Right atrium auricular region (tissue), 2 donors: ENCODE data around the gene C20orf141. TPM values are rescaled to one million over a fixed set of nuclear protein-coding genes. Genes with fewer than 3 reads are reported as not detected.

ENCODE experiments used
- DNase-seq: peaks from one replicate; pipeline ENCODE4 v3.0.0-alpha.2; 2019; ENCODE audit warnings: low spot score
- H3K27ac ChIP-seq, 2 donors: fragments of 200-600 bp; sonication (generic); 1 replicate in 1 of 2; 2 replicates in 1 of 2; pipeline ENCODE4 v1.5.1; 2016 to 2019
- H3K27me3 ChIP-seq, 2 donors: fragments of 200-600 bp; sonication (generic); one replicate each; pipeline versions ENCODE4 v1.5.1 to v1.6.0; 2017 to 2019
- H3K36me3 ChIP-seq: fragments of 200-600 bp; sonication (generic); one replicate; pipeline ENCODE4 v1.5.1; 2016
- H3K4me1 ChIP-seq, 2 donors: fragments of 200-600 bp; sonication (generic); one replicate each; pipeline versions ENCODE4 v1.5.1 to v1.6.0; 2017 to 2019
- H3K4me3 ChIP-seq, 2 donors: fragments of 200-600 bp; sonication (generic); 1 replicate in 1 of 2; 2 replicates in 1 of 2; pipeline ENCODE4 v1.5.1; 2017 to 2019; ENCODE audit warnings: mild to moderate bottlenecking in 1 of 2, moderate library complexity in 1 of 2
- H3K9me3 ChIP-seq, 2 donors: fragments of 200-600 bp; sonication (generic); one replicate each; pipeline ENCODE4 v1.5.1; 2019
- total RNA-seq, 2 donors: library from RNA; depleted of rRNA; stranded (reverse); fragments of >200 nt; gene quantifications; one replicate each; pipeline ENCODE4 v1.1.0, GENCODE V29; 2016
- TF ChIP-seq, protein P1 (sequence below), 2 donors: fragments of 200-600 bp; sonication (generic); IDR thresholded peaks; one replicate each; pipeline ENCODE4 v1.5.1; 2019; ENCODE audit warnings: antibody characterized with exemption in 2 of 2

C20orf141 gene
- total RNA-seq, 2 donors from 2014 or later = not detected

DNA sequence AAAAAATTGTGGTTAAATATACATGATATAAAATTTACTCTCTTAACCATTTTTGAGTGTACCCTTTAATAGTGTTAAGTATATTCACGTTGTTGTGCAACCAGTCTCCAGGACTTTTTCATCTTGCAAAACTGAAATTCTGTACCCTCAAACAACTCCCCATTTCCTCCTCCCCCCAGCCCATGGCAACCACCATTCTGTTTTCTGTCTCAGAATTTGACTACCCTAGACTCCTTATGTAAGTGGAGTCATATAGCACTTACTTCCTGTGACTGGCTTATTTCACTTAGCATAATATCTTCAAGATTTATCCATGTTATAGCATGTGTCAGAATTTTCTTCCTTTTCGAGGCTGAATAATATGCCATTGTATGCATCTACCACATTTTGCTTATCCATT is 30.8 kb downstream of the C20orf141 start:
- Histone ChIP-seq H3K36me3 (no peaks in the 10 kb centered on the region), H3K27ac (no peak overlapping the region), H3K4me3 (no peak overlapping the region), H3K4me1 (peaks cover 0 to 9% of the 10 kb centered on the region in 2 donors), H3K9me3 (no peaks in the 10 kb centered on the region), H3K27me3 (no peaks in the 10 kb centered on the region)
- DNase-seq = no peak
- TF ChIP-seq, protein P1, sequence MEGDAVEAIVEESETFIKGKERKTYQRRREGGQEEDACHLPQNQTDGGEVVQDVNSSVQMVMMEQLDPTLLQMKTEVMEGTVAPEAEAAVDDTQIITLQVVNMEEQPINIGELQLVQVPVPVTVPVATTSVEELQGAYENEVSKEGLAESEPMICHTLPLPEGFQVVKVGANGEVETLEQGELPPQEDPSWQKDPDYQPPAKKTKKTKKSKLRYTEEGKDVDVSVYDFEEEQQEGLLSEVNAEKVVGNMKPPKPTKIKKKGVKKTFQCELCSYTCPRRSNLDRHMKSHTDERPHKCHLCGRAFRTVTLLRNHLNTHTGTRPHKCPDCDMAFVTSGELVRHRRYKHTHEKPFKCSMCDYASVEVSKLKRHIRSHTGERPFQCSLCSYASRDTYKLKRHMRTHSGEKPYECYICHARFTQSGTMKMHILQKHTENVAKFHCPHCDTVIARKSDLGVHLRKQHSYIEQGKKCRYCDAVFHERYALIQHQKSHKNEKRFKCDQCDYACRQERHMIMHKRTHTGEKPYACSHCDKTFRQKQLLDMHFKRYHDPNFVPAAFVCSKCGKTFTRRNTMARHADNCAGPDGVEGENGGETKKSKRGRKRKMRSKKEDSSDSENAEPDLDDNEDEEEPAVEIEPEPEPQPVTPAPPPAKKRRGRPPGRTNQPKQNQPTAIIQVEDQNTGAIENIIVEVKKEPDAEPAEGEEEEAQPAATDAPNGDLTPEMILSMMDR (IDR thresholded peaks at IDR 0.05) = no peak

DNA sequence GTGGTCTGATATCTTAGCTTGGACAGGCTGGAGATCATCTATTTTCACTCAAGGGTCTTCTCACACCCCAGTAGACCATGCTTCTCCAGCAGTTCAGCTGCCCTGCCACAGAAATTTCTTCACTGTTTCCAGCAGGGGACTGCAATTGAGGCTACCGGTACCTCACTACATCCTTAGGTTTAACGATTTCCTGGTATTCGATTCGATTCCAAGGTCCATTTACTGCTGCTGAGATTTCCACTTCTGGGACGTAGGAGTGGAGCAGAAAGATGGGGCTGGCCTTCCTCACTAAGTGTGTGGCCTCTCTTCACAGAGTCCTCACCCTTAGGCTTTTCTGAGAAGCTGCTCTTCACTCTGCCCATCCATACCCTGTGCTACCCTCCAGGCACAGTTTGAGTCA is 31.9 kb downstream of the C20orf141 start:
- Histone ChIP-seq H3K27ac (no peak overlapping the region), H3K27me3 (no peaks in the 10 kb centered on the region), H3K36me3 (no peaks in the 10 kb centered on the region), H3K4me1 (peaks cover 0 to 3% of the 10 kb centered on the region in 2 donors), H3K9me3 (no peaks in the 10 kb centered on the region), H3K4me3 (no peak overlapping the region)
- TF ChIP-seq, protein P1 (IDR thresholded peaks at IDR 0.05) = no peak
- DNase-seq = no peak

DNA sequence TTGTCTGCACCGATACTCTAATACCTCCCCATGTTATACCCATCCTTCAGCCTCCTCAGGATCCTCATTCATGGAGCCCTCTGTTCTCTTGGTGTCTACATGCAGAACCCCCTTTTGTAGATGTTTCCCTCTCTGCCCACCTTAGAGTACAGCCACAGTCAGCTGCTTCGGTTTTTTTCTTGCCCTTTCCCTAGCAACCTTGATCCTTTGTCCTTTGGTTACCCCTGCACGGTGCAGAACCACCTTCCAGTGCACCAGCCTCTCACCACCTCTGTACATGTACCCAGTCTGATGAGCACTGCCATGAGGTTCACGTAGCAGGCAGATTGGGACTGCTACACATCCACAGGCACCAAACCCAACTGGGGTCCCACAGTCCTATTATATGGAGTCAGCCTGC is 33.0 kb downstream of the C20orf141 start:
- H3K4me1 ChIP-seq = peaks cover 0 to 9% of the 10 kb centered on the region in 2 donors
- no peak overlapping the region for H3K4me3 ChIP-seq
- no peaks in the 10 kb centered on the region for H3K27me3 ChIP-seq
- no peaks in the 10 kb centered on the region for H3K9me3 ChIP-seq
- H3K27ac ChIP-seq = no peak overlapping the region
- TF ChIP-seq, protein P1 (IDR thresholded peaks at IDR 0.05) = no peak
- no peaks in the 10 kb centered on the region for H3K36me3 ChIP-seq
- DNase-seq = no peak

DNA sequence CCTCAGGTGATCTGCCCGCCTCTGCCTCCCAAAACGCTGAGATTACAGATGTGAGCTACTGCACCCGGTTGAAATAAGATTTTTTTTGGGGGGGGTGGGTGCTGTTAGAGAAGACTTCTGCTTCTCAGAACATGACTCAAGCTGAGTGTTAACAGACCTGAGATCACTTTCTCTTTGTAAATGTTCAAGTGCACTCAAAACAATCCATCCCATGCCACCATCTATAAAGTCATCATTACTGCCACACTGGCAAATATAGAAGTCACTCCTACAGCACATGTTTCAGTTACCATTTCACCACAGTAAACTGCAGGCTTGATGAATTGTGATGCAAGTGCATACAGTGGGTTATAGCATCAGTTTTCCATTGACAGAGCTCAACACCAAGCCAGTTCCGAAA is 34.7 kb downstream of the C20orf141 start:
- Histone ChIP-seq H3K27me3 (no peaks in the 10 kb centered on the region), H3K4me3 (no peak overlapping the region), H3K9me3 (no peaks in the 10 kb centered on the region), H3K4me1 (peaks cover 0 to 9% of the 10 kb centered on the region in 2 donors), H3K27ac (no peak overlapping the region), H3K36me3 (no peaks in the 10 kb centered on the region)
- TF ChIP-seq, protein P1 (IDR thresholded peaks at IDR 0.05) = no peak
- no peak for DNase-seq

DNA sequence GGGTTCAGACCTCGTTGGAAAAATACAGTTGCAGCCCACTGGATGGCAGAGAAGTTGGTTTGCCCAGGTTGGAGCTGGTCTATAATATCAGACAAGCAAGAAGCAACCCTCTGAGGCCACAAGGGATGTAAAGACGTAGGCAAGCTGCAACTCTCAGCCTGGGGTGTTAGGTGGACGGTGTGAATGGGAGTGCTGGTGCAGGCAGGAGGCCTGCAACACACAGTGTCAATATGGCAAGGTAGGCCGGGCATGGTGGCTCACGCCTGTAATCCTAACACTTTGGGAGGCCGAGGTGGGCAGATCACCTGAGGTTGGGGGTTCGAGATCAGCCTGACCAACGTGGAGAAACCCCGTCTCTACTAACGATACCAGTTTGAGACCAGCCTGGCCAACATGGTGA is 36.3 kb downstream of the C20orf141 start:
- Histone ChIP-seq H3K4me1 (peaks cover 0 to 9% of the 10 kb centered on the region in 2 donors), H3K4me3 (no peak overlapping the region), H3K27me3 (no peaks in the 10 kb centered on the region), H3K27ac (no peak overlapping the region), H3K36me3 (no peaks in the 10 kb centered on the region), H3K9me3 (no peaks in the 10 kb centered on the region)
- TF ChIP-seq, protein P1 (IDR thresholded peaks at IDR 0.05) = no peak
- DNase-seq = no peak

DNA sequence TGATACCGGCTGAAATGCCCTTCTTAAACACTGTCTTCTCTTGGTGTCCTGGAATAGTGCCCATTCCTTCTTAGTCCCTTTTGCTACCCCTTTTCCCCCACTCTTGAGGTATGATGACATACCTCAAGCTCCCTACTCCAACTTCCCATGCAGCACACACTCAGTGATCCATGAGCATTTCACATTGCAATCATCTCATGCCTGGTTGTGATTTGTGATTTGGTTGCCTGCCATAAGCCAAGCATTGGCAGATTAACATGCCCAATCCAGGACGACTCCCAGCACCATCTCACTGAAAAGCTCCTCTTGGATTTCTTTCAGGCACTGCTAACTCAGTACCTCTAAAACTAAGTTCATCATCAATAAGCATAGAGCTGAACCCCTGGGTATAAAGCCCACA is 43.8 kb downstream of the C20orf141 start:
- no peaks in the 10 kb centered on the region for H3K9me3 ChIP-seq
- DNase-seq = no peak
- peaks cover 0 to 10% of the 10 kb centered on the region in 2 donors for H3K4me1 ChIP-seq
- H3K27ac ChIP-seq = no peak overlapping the region
- H3K36me3 ChIP-seq = peaks cover 13% of the 10 kb centered on the region
- no peak overlapping the region for H3K4me3 ChIP-seq
- H3K27me3 ChIP-seq = no peaks in the 10 kb centered on the region
- TF ChIP-seq, protein P1 (IDR thresholded peaks at IDR 0.05) = no peak
